Hematopoietic multipotent progenitor cell treated with erythropoietin and hydrocortisone succinate and interleukin-3 and kit ligand, for 8 days (in vitro differentiated cells): ENCODE data around the gene FAM50B.
A peak's percentile ranks its signal among the peaks of the same experiment; 100 is the strongest.

Experiments
- DNase-seq: peaks from one replicate; pipeline ENCODE4 v3.0.0-alpha.2; 2015

The FAM50B gene

DNA sequence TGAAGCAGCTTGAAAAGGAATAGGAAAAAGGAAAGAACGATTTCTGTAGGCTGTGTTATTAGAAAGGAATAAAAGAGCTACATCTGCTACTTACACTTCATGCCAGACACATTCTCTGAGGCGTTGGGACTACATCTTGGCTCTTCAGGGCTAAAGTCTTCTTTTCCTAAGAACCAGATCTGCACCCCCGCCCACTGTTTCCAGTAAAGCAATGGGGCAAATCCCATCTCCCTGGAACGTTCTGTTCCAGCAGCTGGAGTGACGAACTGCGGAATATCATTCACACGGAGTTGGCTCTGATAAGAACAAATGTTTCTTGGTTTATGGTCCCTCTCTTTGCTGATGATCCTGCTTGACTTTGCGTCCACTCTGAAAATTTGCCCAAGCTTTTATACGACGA, 26.9 kb downstream of the FAM50B start:
- DNase-seq, result no peak

DNA sequence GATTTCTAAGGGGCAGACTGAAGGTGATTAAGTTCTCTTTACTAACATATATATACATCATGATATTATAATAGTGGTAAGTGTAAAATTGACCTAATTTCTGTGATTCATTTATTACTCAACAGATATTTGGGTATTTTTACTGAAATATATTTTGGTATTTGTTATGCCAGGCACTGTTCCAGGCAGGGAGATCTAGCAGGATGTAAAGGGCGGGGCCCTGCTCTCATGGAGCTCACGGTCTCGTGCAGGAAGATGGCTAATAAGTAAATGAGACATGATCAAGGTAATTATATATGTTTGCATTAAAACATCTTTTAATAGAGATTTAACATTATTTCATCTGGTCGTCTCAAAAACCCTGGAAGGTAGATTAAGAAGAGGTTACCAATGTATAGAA, 27.7 kb downstream of the FAM50B start:
- DNase-seq, result no peak

DNA sequence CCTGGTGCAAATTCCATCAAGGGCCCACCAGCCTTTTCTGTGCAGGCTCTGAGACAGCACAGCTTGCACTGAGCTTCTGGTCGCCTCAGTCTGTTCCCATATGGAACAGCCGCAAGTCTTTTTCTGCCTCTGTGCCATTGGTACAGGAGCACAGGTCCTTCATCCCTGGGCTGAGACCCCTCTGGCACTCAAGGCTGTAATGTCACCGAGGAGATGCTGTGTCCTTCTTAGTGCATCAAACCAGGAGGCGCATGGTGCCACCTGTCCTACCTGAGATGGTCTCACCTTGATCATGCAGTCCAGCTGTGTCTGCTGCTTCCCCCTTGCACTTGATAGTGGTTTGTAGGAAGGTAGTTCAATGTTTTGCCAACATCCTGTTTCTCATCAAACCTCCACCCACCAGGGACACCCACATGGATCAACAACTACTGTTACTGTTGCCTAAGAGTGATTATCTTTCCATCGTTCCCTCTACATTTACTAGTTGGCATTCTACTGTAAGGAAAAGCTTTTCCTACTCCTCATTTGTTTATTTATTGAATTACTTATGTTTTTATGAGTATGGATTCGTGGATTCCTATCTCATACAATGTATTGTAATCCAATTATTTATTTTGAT, 29.0 kb downstream of the FAM50B start:
- no peak for DNase-seq

DNA sequence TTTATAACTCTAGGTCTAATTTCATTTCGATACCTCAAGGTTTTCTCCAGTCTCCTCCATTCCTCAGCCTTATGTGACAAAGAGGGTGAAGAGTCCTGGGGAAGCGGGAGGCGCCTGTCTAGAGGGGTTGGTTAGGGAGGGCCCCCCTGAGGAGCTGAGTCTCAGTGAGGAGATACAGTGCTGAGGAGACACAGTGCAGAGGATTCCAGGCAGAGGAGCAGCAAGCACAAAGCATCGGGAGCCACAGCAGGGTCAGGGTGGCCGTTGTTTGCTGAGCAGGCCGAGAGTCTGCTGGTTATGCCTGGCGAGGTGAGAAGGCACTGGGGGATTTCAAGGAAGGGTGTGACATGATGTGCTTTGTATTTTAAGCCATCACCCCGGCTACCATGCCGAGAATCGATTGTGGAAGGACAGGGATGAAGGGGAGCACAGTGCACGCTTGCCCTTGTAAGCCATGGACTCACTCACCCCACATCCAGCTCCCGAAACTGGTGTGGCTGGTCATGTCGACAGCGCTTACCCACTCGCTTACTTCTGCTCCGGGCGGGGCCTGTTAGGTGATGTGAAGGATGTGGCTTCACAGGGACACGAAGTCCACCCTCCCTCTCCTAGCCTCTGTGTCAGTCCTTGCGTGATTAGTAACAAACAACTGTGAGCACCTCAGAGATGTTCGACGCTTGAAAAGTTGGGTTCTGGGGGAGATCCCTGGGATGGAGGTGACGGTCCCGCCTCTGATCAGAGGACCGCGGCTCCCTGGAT, 30.2 kb downstream of the FAM50B start:
- DNase-seq, result no peak

DNA sequence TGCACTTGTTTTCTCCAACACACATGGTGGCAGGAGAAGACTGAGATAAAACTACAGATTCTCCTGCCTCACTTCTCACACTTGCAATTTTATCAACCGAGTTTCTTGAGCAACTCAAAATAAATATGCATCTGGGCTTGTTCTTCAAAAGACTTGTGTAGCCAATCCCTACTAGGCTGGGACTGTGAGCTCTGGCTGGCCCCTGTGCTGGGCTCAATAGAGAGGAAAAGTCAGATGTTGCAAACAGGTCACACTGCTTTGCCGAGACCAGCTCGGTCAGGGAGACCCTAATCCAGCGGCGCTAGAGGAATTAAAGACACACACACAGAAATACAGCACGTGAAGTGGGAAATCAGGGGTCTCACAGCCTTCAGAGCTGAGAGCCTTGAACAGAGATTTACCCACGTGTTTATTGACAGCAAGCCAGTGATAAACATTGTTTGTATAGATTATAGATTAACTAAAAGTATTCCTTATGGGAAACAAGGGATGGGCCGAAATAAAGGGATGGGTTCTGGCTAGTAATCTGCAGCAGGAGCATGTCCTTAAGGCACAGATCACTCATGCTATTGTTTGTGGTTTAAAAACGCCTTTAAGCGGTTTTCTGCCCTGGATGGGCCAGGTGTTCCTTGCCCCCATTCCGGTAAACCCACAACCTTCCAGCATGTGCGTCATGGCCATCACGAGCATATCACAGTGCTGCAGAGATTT, 32.7 kb downstream of the FAM50B start:
- no peak for DNase-seq

DNA sequence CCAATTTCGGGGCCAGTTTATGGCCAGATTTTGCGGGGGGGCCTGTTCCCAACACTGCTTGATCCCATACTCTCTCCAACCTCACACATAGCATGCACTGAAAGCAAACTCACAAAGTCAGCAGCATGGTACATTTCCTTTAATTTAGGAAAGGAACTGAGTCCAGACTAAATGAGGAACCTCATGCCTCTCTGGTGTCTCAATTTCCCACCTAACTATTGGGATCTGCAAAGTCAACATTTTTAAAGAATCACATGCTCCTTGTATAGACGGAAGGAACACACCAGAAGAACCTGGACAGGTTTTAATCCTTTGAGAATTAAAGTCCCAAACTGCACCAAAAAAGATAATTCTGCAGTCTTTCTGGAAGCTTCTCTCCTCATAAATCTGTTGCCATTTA, 33.3 kb downstream of the FAM50B start:
- no peak for DNase-seq

DNA sequence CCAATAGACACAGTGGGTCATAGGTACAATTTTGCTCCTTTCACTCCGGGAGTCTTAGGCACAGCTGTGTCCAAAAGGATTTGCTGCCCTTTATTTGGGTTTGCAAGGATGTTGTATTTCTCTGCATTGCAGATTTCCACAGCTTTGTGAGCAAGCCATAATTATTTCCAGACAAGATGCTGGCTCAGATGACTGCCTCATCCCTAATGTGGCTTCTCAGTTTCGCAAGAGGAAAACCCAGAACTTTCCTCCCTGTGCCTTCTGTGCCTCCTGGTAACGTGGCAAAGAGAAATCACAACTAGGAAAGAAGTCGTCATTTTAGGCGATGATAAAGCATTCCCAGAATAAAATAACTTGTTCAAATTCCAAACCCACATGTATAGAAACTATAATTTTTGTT, 33.7 kb downstream of the FAM50B start:
- no peak for DNase-seq

DNA sequence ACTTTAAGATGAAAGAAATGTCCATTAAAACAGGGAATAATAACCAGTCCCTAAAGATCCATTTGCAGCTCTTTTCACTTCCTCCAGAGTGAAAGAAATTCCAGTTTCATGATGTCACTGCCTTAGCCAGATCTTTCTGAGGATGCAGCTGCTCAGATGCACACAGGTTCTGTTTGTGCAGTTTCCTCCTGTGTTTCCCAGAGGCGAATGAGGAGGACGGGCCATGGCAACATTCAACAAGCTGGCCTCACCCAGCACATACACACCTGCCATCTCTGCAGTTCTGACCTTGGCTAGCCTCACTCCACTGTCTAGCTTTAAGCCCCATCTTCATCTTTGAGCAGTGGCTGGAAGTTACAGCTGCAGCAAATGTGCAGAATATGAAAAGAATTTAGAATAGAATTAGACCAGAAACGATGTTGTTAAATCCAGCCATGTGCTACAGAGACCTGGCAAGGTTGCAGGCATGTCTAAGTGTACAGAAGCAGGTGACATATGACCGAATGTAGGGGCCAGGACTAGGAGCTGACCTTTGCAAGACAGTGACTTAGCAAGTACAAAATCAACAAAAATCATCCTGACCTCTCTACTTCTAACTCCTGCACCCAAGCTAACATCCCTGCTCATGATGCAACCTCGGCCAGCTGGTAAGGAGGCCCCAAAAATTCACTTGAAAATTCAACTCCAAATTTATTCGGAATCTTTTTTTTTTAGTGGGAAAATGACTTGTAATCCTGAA, 35.0 kb downstream of the FAM50B start:
- no peak for DNase-seq

DNA sequence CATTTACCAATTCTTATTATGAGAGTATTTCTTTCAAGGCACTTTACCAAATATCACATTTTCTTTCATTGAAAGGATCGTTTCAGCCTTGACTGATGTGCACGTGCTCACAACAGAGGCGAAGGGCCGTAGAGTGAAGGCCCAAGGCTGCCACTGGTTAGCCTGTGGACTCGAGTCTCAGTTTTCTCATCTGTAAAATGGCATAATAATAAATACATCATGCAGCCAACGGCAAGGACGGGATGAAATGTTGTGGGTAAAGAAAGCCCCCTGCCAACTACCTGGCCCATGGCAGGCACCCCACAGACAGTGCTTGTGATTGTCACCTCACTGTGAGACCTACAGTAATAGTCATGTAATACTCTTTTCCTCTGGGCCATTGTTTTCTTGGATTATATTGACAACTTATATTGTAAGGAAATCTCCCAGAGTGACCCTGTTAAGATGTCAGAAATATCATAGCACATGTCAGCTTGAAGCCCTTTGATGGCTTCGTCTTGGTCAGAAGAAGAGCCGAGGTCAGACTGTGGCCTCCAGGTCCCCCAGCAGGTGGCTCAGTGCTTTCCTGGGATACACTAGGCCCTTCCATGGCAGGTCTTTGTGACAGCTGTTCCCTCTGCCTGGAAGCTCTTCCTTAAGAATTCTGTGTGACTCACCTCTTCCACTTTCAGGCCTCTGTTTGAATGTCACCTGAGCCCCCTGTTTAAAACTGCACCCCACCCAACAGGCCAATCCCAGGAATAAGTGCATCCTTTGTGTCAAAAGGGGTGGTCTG, 36.3 kb downstream of the FAM50B start:
- peak; percentile 4 for DNase-seq

DNA sequence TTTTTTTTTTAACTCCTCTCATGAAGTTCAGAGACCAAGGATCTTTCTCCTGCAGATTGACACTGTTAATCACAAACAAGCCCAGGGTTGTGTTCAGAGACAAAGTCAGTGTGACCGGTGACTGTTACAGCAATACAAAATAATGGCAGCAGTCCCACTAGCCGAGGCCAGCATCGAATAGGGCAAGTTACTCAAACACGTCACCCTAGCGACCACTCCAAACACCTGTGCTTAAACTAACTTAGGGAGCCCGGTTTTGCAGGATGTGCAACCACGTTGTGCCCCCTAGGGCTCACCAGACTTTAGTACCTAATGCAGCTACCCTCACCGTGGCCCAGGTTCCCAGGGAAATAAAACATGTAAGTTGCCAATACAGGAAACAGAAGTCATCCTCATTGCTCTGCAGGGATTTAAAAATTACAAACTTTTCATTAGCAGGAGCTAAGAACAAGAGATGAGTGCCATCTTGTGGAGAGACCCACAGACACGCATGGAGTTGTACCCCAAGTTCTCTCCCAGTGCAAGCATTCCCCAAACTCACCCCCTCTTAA, 38.1 kb downstream of the FAM50B start:
- DNase-seq, result peak; percentile 4

DNA sequence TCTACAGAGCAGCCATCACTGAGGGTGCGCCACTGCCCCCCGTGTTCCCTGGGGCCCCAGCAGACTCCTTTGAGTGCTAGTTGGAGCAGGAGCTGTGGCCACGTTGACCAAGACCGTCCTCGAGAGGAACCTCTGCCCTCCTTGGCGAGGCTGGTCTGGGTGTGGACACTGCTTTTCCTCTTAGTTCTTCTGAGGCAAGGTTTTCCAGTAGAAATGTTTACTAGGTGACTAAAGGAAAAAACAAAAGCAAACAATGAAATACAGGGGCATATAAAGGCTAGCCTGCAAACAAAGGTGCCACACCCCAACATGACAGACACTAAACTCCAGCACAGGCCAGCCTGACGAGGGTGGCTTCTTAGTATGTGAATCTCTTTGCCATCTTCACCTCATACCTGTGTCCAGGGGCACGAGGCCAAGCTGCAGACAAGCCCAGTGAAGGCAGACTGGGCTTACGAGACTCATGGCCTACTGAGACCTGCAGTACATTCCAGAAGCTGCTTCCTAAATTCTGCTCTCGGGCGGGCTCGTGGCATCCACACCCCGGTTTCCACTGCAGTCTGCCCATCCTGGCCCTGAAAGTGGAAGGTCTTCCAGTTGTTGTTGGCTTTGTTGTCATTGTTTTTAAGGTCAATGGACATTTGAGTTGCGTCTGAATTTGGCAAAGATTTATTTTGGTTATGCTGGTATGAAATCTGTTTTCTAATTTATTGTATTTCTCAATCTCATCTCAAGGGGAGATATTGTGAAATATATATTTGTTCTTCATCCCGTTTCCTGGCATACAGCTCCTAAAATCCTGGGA, 39.2 kb downstream of the FAM50B start:
- no peak for DNase-seq

DNA sequence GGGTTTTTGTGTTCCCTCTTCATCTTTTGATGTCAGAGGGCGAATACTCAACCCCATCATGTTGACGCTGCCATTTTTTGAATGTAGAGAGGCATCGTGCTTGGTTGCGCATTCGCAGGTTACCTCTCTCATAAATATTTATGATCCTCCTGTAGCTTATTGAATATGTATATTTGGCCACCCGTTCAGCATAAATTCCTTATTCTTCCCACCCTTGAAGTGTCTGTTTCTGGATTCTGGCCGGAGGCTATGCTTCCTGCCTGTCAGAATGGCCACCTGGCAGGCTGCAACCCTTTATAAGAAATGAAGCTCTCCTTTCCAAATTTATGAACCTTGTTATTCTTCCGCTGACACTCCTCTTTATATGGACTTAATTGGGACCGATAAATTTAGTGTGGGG, 40.9 kb downstream of the FAM50B start:
- DNase-seq, result no peak

DNA sequence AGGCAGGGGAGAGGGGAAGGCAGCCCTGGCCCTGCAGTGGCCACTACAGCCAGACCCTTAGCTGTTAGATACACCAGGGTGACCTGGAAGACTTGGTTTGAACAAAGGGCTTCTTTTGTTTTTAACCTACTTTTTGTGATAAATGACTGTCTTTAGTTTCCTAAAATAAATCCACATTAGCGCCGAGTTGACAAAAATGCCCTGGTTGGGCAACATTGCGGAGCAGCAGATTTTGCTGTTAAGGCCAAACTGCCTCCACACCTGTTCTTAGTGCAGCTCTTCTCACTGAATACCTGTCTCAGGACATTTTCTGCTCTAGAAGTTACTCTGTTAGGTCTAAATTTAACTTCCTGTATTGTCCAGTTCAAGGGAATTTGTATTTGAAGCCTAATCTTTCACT, 42.7 kb downstream of the FAM50B start:
- DNase-seq, result no peak

DNA sequence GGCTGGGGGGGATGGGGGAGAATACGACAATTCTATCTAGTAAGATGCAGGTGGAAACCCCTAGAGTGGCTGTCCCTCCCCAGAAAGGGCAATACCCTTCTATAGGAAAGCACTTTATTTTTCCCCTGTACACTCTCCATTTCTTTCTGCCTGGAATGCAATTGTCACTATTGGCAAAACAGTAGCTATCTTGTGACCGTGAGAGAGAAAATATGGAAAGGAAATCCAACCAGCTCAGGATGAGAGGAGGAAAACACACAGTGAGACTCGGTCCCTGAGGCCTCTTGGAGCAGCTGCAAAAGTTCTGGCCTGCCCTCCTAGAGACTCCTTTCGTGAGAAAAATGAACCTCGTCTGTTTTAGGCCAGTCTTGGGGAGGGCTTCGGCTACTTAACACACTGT, 43.4 kb downstream of the FAM50B start:
- no peak for DNase-seq

DNA sequence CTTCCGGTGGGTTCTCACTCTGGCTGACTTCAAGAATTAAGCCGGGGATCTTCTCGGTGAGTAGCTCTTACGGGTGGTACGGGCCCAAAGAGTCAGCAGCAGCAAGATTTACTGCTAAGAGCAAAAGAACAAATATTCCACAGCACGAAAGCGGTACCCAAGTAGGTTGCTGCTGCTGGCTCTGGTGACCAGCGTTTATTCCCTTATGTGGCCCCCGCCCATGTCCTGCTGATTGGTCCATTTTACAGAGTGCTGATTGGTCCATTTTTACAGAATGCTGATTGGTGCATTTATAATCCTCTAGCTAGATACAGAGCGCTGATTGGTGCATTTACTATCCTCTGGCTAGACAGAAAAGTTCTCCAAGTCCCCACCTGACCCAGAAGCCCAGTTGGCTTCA, 44.3 kb downstream of the FAM50B start:
- DNase-seq, result no peak

DNA sequence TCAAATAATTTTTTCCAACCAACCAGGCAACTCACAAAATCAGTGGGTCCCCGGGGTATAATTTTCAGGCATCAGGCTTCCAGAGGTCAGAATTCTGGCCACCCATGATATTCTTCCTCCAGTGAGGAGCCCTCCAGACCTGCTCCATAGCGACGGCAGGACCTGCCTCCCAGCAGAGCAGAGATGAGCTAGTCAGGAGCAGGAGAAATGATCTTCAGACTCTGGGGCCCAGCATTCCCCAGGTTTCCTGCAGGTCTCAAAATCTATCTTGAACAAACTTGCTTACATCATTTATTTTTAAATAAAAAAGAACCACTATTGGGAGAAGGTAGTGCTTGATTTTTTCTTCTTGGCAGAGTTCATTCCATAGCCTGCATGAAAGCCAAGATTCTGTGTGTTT, 44.7 kb downstream of the FAM50B start:
- DNase-seq, result no peak

DNA sequence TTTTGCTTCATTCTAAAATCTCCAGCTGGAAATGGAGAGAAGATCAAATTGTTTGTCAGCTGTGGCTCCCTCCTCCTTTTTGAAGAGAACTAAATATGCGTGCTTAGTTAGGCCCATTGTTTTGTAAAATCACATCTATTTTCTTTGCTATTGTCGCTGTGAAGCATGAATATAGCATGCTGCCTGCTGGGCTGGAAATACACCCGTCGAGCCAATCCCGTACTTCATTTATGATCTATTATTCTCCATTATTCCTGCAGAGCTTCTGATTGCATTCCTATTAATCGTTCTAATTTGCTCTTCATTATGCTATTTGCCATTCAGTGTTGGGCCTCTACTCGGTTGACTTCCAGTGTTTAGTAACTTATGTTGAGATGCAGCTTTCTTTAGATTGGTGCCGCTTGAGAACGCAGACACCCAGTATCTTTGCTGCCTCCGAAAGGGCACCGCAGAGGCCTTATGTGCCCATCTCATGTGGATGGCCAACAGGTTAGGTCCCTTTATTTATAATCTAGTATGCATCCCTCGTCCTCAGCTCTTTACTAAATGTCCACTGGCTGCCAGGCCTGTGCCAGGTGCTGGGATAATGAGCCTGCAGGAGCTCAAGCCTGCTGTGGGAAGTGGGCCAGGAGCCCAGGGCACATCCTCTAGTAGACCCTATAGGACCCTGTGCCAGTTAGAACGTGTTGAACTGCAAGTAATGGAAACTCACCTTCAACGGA, 45.6 kb downstream of the FAM50B start:
- no peak for DNase-seq

DNA sequence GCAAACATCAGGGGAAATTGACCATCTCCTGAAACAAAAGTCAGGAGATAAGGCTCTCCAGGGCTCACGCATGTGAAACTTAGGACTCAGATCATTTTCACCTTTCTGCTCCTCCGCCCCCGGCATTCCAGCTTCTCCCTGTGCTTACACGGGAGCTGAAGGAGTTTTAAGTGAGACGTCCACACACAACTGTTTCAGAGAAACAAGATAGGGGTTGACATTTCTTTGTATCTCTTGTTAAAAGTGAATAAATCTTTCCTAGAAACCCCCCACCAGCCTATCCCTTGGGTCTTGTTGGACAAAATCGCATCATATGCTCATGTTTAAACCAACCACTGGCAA, 46.1 kb downstream of the FAM50B start:
- DNase-seq, result no peak

DNA sequence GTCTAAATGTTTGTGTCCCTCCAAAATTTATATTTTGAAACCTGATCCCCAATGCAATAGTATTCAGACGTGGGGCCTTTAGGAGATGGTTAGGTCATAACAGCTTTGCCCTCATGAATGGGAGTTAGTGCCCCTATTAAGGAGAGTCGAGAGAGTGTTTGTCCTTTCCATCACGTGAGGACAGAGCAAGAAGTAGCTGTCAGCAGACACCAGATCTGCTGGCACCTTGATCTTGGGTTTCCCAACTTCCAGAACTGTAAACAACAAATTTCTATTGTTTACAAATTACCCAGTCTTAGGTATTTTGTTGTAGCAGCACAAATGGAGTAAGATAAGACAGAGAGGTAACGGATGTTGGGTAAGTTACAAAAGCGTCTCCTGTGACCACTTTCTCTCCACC, 46.6 kb downstream of the FAM50B start:
- DNase-seq, result no peak

DNA sequence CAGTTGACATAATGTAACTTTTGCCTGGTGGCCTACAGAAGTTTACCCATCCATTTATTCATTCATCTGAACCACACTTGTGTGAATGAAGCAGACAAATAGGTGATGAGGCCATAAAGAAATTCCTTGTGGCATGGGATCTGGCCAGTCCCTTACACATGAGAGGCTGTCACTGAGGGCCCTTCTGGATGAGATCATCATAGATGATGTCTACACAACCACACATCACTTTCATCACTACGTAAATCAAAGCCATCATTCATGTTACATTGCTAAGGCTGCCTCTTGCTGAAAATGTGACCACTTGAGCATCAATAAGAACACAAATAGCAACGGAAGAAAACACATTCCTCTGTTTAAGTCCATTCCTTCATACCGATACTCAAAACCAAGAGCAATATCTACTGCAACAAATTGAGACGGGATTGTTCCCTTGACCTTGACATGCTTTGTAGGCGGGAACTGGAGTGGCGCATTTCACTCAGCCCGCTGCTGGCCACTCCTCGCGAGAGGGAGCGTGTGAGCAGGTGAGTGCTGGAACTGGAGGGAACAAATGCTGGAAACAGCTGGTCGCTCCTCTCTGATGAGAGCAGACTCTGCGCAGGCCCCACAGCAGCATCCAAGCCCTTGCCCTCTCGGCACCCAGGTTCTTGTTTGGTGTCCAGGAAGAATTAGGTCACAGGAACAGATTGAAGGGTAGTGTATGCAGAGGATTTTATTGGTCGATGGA, 49.3 kb downstream of the FAM50B start:
- DNase-seq, result no peak
